IPS-15b (cell line): ENCODE results near the gene GRIN2C.

ENCODE experiments used
- H3K27me3 ChIP-seq: one replicate; pipeline ENCODE4 v1.6.1; 2013; ENCODE audit warnings: low read length; ENCODE audit not compliant: control insufficient read depth, insufficient read depth
- H3K36me3 ChIP-seq: one replicate; pipeline ENCODE4 v1.6.1; 2013; ENCODE audit warnings: low read length; ENCODE audit not compliant: control insufficient read depth, insufficient read depth
- H3K4me1 ChIP-seq: one replicate; pipeline ENCODE4 v1.6.1; 2013; ENCODE audit warnings: mild to moderate bottlenecking, low read length; ENCODE audit not compliant: control insufficient read depth, insufficient read depth
- H3K4me3 ChIP-seq: one replicate; pipeline ENCODE4 v1.5.1; 2013; ENCODE audit warnings: low read depth, low read length
- H3K9ac ChIP-seq: one replicate; pipeline ENCODE4 v1.6.1; 2013; ENCODE audit warnings: low read depth, mild to moderate bottlenecking, low read length
- H3K9me3 ChIP-seq: one replicate; pipeline ENCODE4 v1.6.1; 2013; ENCODE audit warnings: mild to moderate bottlenecking, low read length; ENCODE audit not compliant: control insufficient read depth, insufficient read depth

GRIN2C gene

GRCh38 chr17:74860229-74860871 is 665 bp upstream of the GRIN2C start:
- H3K27me3 ChIP-seq, result peaks cover 58% of the 10 kb centered on the region
- peak overlapping the region; percentile 52 for H3K4me3 ChIP-seq
- no peaks in the 10 kb centered on the region for H3K9me3 ChIP-seq

DNA sequence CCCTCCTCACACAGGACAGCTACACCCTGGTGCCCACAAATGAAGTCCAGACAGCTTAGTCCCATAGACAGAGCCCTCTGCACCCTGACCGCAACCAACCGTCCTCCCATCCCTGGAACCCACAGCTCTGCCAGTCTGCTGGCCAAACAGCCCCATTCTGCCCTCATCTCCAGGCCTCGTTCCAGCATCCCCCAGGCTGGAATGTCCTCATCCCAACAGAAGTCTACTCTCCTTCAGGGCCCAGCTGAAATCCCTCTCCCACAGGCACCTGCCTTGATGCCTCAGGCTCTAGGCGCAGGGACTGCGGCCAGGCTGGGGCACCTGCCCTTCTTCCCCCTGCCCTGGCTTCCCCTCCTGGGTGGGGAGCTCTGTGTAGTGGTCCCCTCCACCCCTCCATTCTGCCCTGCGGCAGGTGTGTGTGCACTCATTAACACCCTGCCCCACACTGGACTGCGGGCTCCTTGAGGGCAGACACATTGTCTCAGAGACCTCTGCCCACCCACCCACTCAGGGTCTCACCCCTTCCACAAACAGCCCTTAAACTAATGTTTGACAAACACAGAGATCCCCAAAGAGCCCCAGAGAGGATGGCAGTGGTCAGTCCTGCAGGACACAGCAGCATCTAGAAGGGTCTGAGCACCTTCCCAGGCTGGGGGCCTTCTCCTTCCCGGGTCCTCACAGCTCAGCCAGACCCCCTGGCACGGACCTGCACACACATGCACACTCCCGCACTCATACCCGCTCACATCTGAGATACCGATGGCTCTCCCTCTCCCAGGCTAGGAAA is 820 bp downstream of the GRIN2C start:
- Histone ChIP-seq H3K36me3 (peaks cover 3% of the 10 kb centered on the region), H3K4me1 (no peaks in the 10 kb centered on the region), H3K27me3 (peaks cover 72% of the 10 kb centered on the region), H3K9me3 (no peaks in the 10 kb centered on the region), H3K4me3 (peak overlapping the region; percentile 18), H3K9ac (no peak overlapping the region)

More at GRCh38 chr17:74860229-74860871, 665 bp upstream of the GRIN2C start:
- Histone ChIP-seq H3K9ac (no peak overlapping the region), H3K4me1 (no peaks in the 10 kb centered on the region), H3K36me3 (peaks cover 7% of the 10 kb centered on the region)

- Histone ChIP-seq H3K9me3 (no peaks in the 10 kb centered on the region), H3K27me3 (peaks cover 83% of the 10 kb centered on the region), H3K4me3 (no peak overlapping the region)
Measured at GRCh38 chr17:74857191-74857590, 2.5 kb downstream of the GRIN2C start.

GRCh38 chr17:74856112-74856511 is 3.6 kb downstream of the GRIN2C start:
- H3K36me3 ChIP-seq, result no peaks in the 10 kb centered on the region
- no peaks in the 10 kb centered on the region for H3K4me1 ChIP-seq
- peaks cover 87% of the 10 kb centered on the region for H3K27me3 ChIP-seq

More at GRCh38 chr17:74857191-74857590, 2.5 kb downstream of the GRIN2C start:
- Histone ChIP-seq H3K36me3 (no peaks in the 10 kb centered on the region), H3K9ac (no peak overlapping the region), H3K4me1 (no peaks in the 10 kb centered on the region)

GRCh38 chr17:74855323-74855722 is 4.4 kb downstream of the GRIN2C start:
- Histone ChIP-seq H3K9me3 (no peaks in the 10 kb centered on the region), H3K4me3 (no peak overlapping the region), H3K4me1 (no peaks in the 10 kb centered on the region), H3K27me3 (peaks cover 87% of the 10 kb centered on the region), H3K9ac (no peak overlapping the region), H3K36me3 (no peaks in the 10 kb centered on the region)

More at GRCh38 chr17:74856112-74856511, 3.6 kb downstream of the GRIN2C start:
- Histone ChIP-seq H3K9ac (no peak overlapping the region), H3K9me3 (no peaks in the 10 kb centered on the region), H3K4me3 (no peak overlapping the region)

- no peaks in the 10 kb centered on the region for H3K36me3 ChIP-seq
- no peak overlapping the region for H3K4me3 ChIP-seq
- no peak overlapping the region for H3K9ac ChIP-seq
- H3K9me3 ChIP-seq, result no peaks in the 10 kb centered on the region
- no peaks in the 10 kb centered on the region for H3K4me1 ChIP-seq
- H3K27me3 ChIP-seq, result peaks cover 86% of the 10 kb centered on the region
Measured at GRCh38 chr17:74854792-74855191, 4.9 kb downstream of the GRIN2C start.

DNA sequence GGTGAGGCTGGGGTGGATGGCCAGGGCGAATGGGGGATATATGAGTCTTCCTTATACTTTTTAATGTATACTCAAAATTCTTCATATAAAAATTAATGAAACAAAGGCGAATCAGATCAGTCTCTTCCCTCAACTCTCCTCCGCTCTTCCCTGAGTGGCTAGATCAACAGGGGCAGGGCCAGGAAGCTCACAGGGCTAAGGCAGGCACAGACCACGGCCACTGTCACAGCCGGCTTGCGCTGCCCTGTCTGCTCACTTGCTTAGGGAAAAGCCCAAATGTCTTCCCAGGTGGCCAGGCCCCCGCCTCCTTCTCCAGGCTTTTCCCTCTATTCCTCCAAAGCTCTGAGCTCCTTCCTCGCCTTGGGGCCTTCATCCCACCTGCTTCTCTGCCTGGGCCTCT is 6.0 kb downstream of the GRIN2C start:
- peaks cover 84% of the 10 kb centered on the region for H3K27me3 ChIP-seq
- H3K9ac ChIP-seq, result no peak overlapping the region
- no peaks in the 10 kb centered on the region for H3K36me3 ChIP-seq
- no peaks in the 10 kb centered on the region for H3K4me1 ChIP-seq
- H3K9me3 ChIP-seq, result no peaks in the 10 kb centered on the region
- H3K4me3 ChIP-seq, result no peak overlapping the region

DNA sequence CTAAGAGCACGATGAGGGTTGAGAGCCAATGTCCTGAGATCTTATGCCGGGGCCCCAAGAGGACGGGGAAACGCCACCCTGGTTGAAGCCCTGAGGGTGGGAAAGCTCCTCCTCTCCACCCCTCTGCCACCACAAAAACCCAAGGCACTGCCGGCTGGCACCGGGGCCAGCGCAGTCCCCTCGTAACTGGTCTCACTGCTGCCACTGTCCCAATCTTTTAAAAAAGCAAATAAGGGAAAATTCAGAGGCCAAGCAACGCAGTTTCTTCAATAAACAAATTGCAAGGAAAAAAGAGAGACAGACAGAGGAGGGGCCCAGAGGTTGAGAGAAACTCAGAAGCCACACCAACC is 6.7 kb downstream of the GRIN2C start:
- Histone ChIP-seq H3K9me3 (no peaks in the 10 kb centered on the region), H3K4me1 (no peaks in the 10 kb centered on the region), H3K9ac (no peak overlapping the region), H3K27me3 (peaks cover 82% of the 10 kb centered on the region), H3K36me3 (no peaks in the 10 kb centered on the region), H3K4me3 (peak overlapping the region; percentile 60)

DNA sequence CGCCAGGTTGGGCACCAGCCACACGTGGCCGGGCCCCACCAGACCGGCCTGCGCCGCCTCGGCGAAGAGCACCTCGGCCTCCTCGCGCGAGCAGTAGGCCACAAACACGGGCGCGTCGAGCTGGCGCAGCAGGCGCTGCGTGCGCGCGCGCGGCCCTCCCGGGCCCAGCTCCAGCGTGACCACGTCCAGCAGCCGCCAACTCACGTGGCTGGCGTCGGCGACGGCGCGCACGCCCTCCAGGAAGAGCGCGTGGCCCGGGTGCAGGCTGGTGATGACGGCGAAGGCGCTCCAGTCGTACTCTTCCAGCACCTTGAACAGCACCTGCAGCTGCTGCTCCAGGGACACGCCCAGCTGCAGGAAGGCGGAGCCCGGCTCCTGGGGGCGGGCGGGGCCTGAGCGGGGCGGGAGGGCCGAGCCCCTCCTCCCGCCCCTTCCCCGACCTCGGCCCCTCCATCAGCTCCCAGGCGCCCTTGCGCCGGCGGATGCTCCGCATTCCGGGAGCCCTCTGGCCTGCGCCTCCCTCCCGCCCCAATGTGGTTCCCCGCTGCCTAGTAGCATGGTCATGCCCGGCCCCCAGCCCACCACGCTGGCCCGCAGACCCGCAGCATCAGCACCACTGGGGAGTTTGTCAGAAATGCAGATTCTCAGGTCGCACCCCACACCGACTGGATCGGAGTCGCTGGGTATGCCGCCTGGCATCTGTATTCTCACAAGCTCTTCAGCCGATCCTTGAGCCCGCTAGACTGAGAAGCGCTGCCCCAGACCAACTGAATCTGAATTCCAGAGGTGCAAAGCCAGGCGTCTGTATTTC is 7.2 kb downstream of the GRIN2C start:
- Histone ChIP-seq H3K36me3 (no peaks in the 10 kb centered on the region), H3K9ac (no peak overlapping the region), H3K27me3 (peaks cover 80% of the 10 kb centered on the region), H3K4me1 (no peaks in the 10 kb centered on the region), H3K9me3 (no peaks in the 10 kb centered on the region), H3K4me3 (peak overlapping the region; percentile 60)

DNA sequence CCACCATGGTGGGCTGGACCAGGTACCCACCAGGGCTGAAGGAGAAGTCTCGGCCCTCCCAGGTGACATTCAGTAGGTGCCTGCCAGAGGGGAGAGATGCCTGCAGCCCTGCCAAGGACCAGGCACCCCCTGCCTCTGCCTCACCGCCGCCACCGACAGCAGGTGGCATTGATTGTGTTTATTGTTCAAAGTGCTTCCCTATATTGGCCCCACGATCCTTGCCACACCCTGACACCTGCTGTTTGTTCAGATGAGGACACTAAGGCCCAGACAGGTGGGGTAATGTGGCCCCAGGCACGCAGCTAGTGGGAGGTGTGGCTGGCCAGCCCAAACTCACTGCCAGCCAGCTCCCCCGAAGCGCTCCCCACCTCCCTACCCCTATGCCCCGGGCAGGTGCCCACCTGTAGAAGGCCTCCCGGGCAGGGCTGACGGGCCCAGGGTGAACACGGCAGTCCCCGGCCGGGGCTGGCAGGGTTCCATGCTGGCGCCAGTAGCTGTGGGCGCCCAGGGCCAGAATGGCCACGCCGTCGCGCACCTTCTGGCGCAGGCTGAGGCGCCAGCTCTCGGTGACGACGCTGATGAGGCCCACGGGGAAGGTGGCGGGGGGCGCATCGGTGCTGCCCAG is 8.0 kb downstream of the GRIN2C start:
- Histone ChIP-seq H3K4me3 (no peak overlapping the region), H3K4me1 (no peaks in the 10 kb centered on the region), H3K36me3 (no peaks in the 10 kb centered on the region), H3K9ac (no peak overlapping the region), H3K9me3 (no peaks in the 10 kb centered on the region), H3K27me3 (peaks cover 75% of the 10 kb centered on the region)

DNA sequence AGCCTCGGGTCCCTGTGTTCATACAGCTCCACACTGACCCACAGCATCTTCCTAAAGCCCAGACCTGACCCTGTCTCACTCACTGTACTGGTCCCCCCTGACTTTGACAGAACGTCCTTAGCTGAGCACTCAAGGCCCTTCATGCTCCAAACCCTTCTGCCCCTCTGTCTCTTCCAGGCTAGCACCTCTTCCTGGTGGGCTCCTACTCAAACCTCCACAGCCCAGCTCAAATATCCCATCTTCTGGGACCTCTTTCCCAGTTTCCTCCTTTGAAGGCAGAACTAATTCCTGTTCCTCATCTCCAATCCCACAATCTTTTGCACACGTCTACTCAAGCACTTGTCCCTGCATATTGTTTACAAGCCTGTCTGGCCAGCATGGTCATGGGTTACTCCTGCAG is 8.8 kb downstream of the GRIN2C start:
- H3K4me3 ChIP-seq, result no peak overlapping the region
- H3K27me3 ChIP-seq, result peaks cover 77% of the 10 kb centered on the region
- no peaks in the 10 kb centered on the region for H3K4me1 ChIP-seq
- H3K9me3 ChIP-seq, result no peaks in the 10 kb centered on the region
- H3K9ac ChIP-seq, result no peak overlapping the region
- H3K36me3 ChIP-seq, result no peaks in the 10 kb centered on the region
